ENCODE results near the gene DBNL. TPM values are rescaled to one million over a fixed set of nuclear protein-coding genes. Genes with fewer than 3 reads are reported as not detected.

The DBNL gene
- total RNA-seq, 5 donors from 2014 or later (not counting 1 experiment from before 2014, with no cell fraction given): 101 to 188 (median 156) TPM

- ChIA-PET POLR2A (no interaction called here), CTCF (no interaction called here)
- no peaks in the 10 kb centered on the region for H3K4me1 ChIP-seq (ENCODE audit: control insufficient read depth in 1 of 2, extremely low read depth in 1 of 2, insufficient read depth in 2 of 2, low read length in 2 of 2)
- Mint-ChIP-seq H3K4me3 (no peak overlapping the region), H3K9me3 (no peaks in the 10 kb centered on the region), H3K27ac (no peak overlapping the region), H3K36me3 (no peaks in the 10 kb centered on the region), H3K4me1 (peaks cover 5 to 7% (median 5%) of the 10 kb centered on the region in 3 donors), H3K27me3 (peaks cover 0 to 2% of the 10 kb centered on the region in 2 donors)
- DNase-seq (no peak), ATAC-seq (replicated peaks in 1 of 4) (no peak)
- H3K27ac ChIP-seq (ENCODE audit: low read length): no peak overlapping the region
- H3K36me3 ChIP-seq (ENCODE audit: control insufficient read depth in 2 of 2, extremely low read depth in 1 of 2, insufficient read depth in 1 of 2, low read length in 1 of 2): no peaks in the 10 kb centered on the region
- 71% methylated on average over 20 of the region's 20 CpGs for WGBS (ENCODE audit: insufficient coverage)
- H3K4me3 ChIP-seq (ENCODE audit: control insufficient read depth in 1 of 2, extremely low read depth in 1 of 2, low read length in 1 of 2): no peak overlapping the region
- H3K9me3 ChIP-seq: no peaks in the 10 kb centered on the region
- peaks cover 0 to 3% of the 10 kb centered on the region in 2 experiments for H3K27me3 ChIP-seq (replicated peaks in 1 of 2; ENCODE audit: control insufficient read depth in 2 of 2, extremely low read depth in 1 of 2, insufficient read depth in 2 of 2, low read length in 1 of 2)
Measured at GRCh38 chr7:44087911-44088838, 43.7 kb downstream of the DBNL start.

GRCh38 chr7:44093102-44093641 lies 48.7 kb downstream of the DBNL start:
- Histone ChIP-seq H3K27ac (ENCODE audit: low read length) (no peak overlapping the region), H3K4me3 (ENCODE audit: control insufficient read depth in 1 of 2, extremely low read depth in 1 of 2, low read length in 1 of 2) (no peak overlapping the region), H3K36me3 (ENCODE audit: control insufficient read depth in 2 of 2, extremely low read depth in 1 of 2, insufficient read depth in 1 of 2, low read length in 1 of 2) (no peaks in the 10 kb centered on the region), H3K4me1 (ENCODE audit: control insufficient read depth in 1 of 2, extremely low read depth in 1 of 2, insufficient read depth in 2 of 2, low read length in 2 of 2) (no peaks in the 10 kb centered on the region), H3K27me3 (replicated peaks in 1 of 2; ENCODE audit: control insufficient read depth in 2 of 2, extremely low read depth in 1 of 2, insufficient read depth in 2 of 2, low read length in 1 of 2) (peaks cover 0 to 3% of the 10 kb centered on the region in 2 experiments), H3K9me3 (no peaks in the 10 kb centered on the region)
- WGBS (ENCODE audit: insufficient coverage): 73% methylated on average over 6 of the region's 6 CpGs
- Mint-ChIP-seq H3K4me3 (no peak overlapping the region), H3K4me1 (peaks cover 4 to 10% (median 8%) of the 10 kb centered on the region in 3 donors), H3K27ac (no peak overlapping the region), H3K27me3 (peaks cover 0 to 2% of the 10 kb centered on the region in 2 donors), H3K36me3 (no peaks in the 10 kb centered on the region), H3K9me3 (no peaks in the 10 kb centered on the region)
- CTCF ChIA-PET: interaction anchor here in 1 of 2 donors (0.6 kb wide), 1 partner anchor 12 kb away, joined by 9 read pairs; no protein-coding TSS in a partner anchor
- ATAC-seq (replicated peaks in 1 of 4): no peak
- no peak for DNase-seq
- POLR2A ChIA-PET: no interaction called here

- H3K4me3 ChIP-seq (ENCODE audit: control insufficient read depth in 1 of 2, extremely low read depth in 1 of 2, low read length in 1 of 2): no peak overlapping the region
- no peak overlapping the region for H3K27ac ChIP-seq (ENCODE audit: low read length)
- CTCF ChIA-PET: no interaction called here
Measured at GRCh38 chr7:44094365-44094764, 49.9 kb downstream of the DBNL start.

GRCh38 chr7:44094883-44095592 lies 50.5 kb downstream of the DBNL start:
- DNase-seq (no peak), ATAC-seq (replicated peaks in 1 of 4) (no peak)
- H3K27me3 Mint-ChIP-seq: peaks cover 0 to 2% of the 10 kb centered on the region in 2 donors
- Histone ChIP-seq H3K36me3 (ENCODE audit: control insufficient read depth in 2 of 2, extremely low read depth in 1 of 2, insufficient read depth in 1 of 2, low read length in 1 of 2) (no peaks in the 10 kb centered on the region), H3K4me1 (ENCODE audit: control insufficient read depth in 1 of 2, extremely low read depth in 1 of 2, insufficient read depth in 2 of 2, low read length in 2 of 2) (no peaks in the 10 kb centered on the region), H3K4me3 (ENCODE audit: control insufficient read depth in 1 of 2, extremely low read depth in 1 of 2, low read length in 1 of 2) (no peak overlapping the region), H3K27ac (ENCODE audit: low read length) (no peak overlapping the region), H3K9me3 (no peaks in the 10 kb centered on the region), H3K27me3 (replicated peaks in 1 of 2; ENCODE audit: control insufficient read depth in 2 of 2, extremely low read depth in 1 of 2, insufficient read depth in 2 of 2, low read length in 1 of 2) (peaks cover 0 to 3% of the 10 kb centered on the region in 2 experiments)
- no peaks in the 10 kb centered on the region for H3K36me3 Mint-ChIP-seq
- POLR2A ChIA-PET: no interaction called here
- peaks cover 4 to 10% (median 8%) of the 10 kb centered on the region in 3 donors for H3K4me1 Mint-ChIP-seq
- no peaks in the 10 kb centered on the region for H3K9me3 Mint-ChIP-seq
- H3K4me3 Mint-ChIP-seq: no peak overlapping the region
- 63% methylated on average over 2 of the region's 2 CpGs for WGBS (ENCODE audit: insufficient coverage)
- H3K27ac Mint-ChIP-seq: no peak overlapping the region
- CTCF ChIA-PET: no interaction called here

More at GRCh38 chr7:44094365-44094764, 49.9 kb downstream of the DBNL start:
- peaks cover 0 to 3% of the 10 kb centered on the region in 2 experiments for H3K27me3 ChIP-seq (replicated peaks in 1 of 2; ENCODE audit: control insufficient read depth in 2 of 2, extremely low read depth in 1 of 2, insufficient read depth in 2 of 2, low read length in 1 of 2)
- no peaks in the 10 kb centered on the region for H3K9me3 ChIP-seq
- Mint-ChIP-seq H3K36me3 (no peaks in the 10 kb centered on the region), H3K4me3 (no peak overlapping the region), H3K4me1 (peaks cover 4 to 10% (median 8%) of the 10 kb centered on the region in 3 donors), H3K9me3 (no peaks in the 10 kb centered on the region), H3K27me3 (peaks cover 0 to 2% of the 10 kb centered on the region in 2 donors), H3K27ac (no peak overlapping the region)
- no peaks in the 10 kb centered on the region for H3K4me1 ChIP-seq (ENCODE audit: control insufficient read depth in 1 of 2, extremely low read depth in 1 of 2, insufficient read depth in 2 of 2, low read length in 2 of 2)
- WGBS (ENCODE audit: insufficient coverage): no CpG with 5 or more reads among the region's 2 CpGs
- H3K36me3 ChIP-seq (ENCODE audit: control insufficient read depth in 2 of 2, extremely low read depth in 1 of 2, insufficient read depth in 1 of 2, low read length in 1 of 2): no peaks in the 10 kb centered on the region
- POLR2A ChIA-PET: no interaction called here
- DNase-seq (no peak), ATAC-seq (replicated peaks in 1 of 4) (no peak)

GRCh38 chr7:44095781-44096180 lies 51.3 kb downstream of the DBNL start:
- no peaks in the 10 kb centered on the region for H3K36me3 Mint-ChIP-seq
- H3K4me3 Mint-ChIP-seq: no peak overlapping the region

GRCh38 chr7:44096326-44096881 lies 51.9 kb downstream of the DBNL start:
- POLR2A ChIA-PET: interaction anchor here in 1 of 2 donors (0.5 kb wide), 1 partner anchor 104 kb away, joined by 6 read pairs; the partner anchor contains the start of gene YKT6
- no peaks in the 10 kb centered on the region for H3K4me1 ChIP-seq (ENCODE audit: control insufficient read depth in 1 of 2, extremely low read depth in 1 of 2, insufficient read depth in 2 of 2, low read length in 2 of 2)
- Mint-ChIP-seq H3K36me3 (no peaks in the 10 kb centered on the region), H3K27ac (no peak overlapping the region), H3K4me3 (no peak overlapping the region), H3K9me3 (no peaks in the 10 kb centered on the region), H3K4me1 (peaks cover 4 to 10% (median 8%) of the 10 kb centered on the region in 3 donors), H3K27me3 (no peaks in the 10 kb centered on the region)
- no peak for ATAC-seq (replicated peaks in 1 of 4)
- H3K9me3 ChIP-seq: no peaks in the 10 kb centered on the region
- peaks cover 0 to 8% of the 10 kb centered on the region in 2 experiments for H3K27me3 ChIP-seq (replicated peaks in 1 of 2; ENCODE audit: control insufficient read depth in 2 of 2, extremely low read depth in 1 of 2, insufficient read depth in 2 of 2, low read length in 1 of 2)
- H3K4me3 ChIP-seq (ENCODE audit: control insufficient read depth in 1 of 2, extremely low read depth in 1 of 2, low read length in 1 of 2): no peak overlapping the region
- H3K36me3 ChIP-seq (ENCODE audit: control insufficient read depth in 2 of 2, extremely low read depth in 1 of 2, insufficient read depth in 1 of 2, low read length in 1 of 2): no peaks in the 10 kb centered on the region
- H3K27ac ChIP-seq (ENCODE audit: low read length): no peak overlapping the region
- WGBS (ENCODE audit: insufficient coverage): 71% methylated on average over 5 of the region's 8 CpGs
- no peak for DNase-seq
- CTCF ChIA-PET: no interaction called here

More at GRCh38 chr7:44095781-44096180, 51.3 kb downstream of the DBNL start:
- Histone ChIP-seq H3K4me1 (ENCODE audit: control insufficient read depth in 1 of 2, extremely low read depth in 1 of 2, insufficient read depth in 2 of 2, low read length in 2 of 2) (no peaks in the 10 kb centered on the region), H3K9me3 (no peaks in the 10 kb centered on the region), H3K27ac (ENCODE audit: low read length) (no peak overlapping the region), H3K27me3 (replicated peaks in 1 of 2; ENCODE audit: control insufficient read depth in 2 of 2, extremely low read depth in 1 of 2, insufficient read depth in 2 of 2, low read length in 1 of 2) (peaks cover 0 to 3% of the 10 kb centered on the region in 2 experiments), H3K4me3 (ENCODE audit: control insufficient read depth in 1 of 2, extremely low read depth in 1 of 2, low read length in 1 of 2) (no peak overlapping the region), H3K36me3 (ENCODE audit: control insufficient read depth in 2 of 2, extremely low read depth in 1 of 2, insufficient read depth in 1 of 2, low read length in 1 of 2) (no peaks in the 10 kb centered on the region)
- H3K9me3 Mint-ChIP-seq: no peaks in the 10 kb centered on the region
- ATAC-seq (replicated peaks in 1 of 4): no peak
- peaks cover 4 to 10% (median 8%) of the 10 kb centered on the region in 3 donors for H3K4me1 Mint-ChIP-seq
- POLR2A ChIA-PET: no interaction called here
- H3K27ac Mint-ChIP-seq: no peak overlapping the region
- H3K27me3 Mint-ChIP-seq: peaks cover 0 to under 1% of the 10 kb centered on the region in 2 donors
- DNase-seq: no peak
- WGBS (ENCODE audit: insufficient coverage): 20% methylated on average over 1 of the region's 3 CpGs
- CTCF ChIA-PET: no interaction called here
